HG03571 (cell line): ENCODE measurements around the gene RNF186.
"Not testable (repeated sequence)": the region's sequence is repeated elsewhere in the genome, so short reads cannot be mapped to it uniquely, and the experiment has no call there.

Source experiments
- ATAC-seq: cut with Tn5 transposase; IDR thresholded peaks from one replicate; pipeline ENCODE4 v1.9.1; 2021; ENCODE audit not compliant: unreplicated experiment

The RNF186 gene

GRCh38 chr1:19814681-19815503 lies at the start of gene RNF186:
Gene RNF186, minus strand, starts transcription at chr1:19815283. Its CDS starts 182 bp downstream, at chr1:19815101.
- no peak for ATAC-seq

- no peak for ATAC-seq
These were observed 49.6 kb upstream of the RNF186 start for GRCh38 chr1:19864570-19865160.

- ATAC-seq, result no peak
These were observed 47.9 kb upstream of the RNF186 start for GRCh38 chr1:19862944-19863343.

GRCh38 chr1:19861842-19862530 lies 46.9 kb upstream of the RNF186 start:
- ATAC-seq, result no peak

GRCh38 chr1:19861034-19861433 lies 46.0 kb upstream of the RNF186 start:
- no peak for ATAC-seq

GRCh38 chr1:19860418-19860817 lies 45.3 kb upstream of the RNF186 start:
- ATAC-seq, result no peak

- ATAC-seq, result no peak
These were observed 44.8 kb upstream of the RNF186 start for GRCh38 chr1:19859876-19860275.

GRCh38 chr1:19858893-19859292 lies 43.8 kb upstream of the RNF186 start:
- no peak for ATAC-seq

GRCh38 chr1:19854866-19855265 lies 39.8 kb upstream of the RNF186 start:
- no peak for ATAC-seq

GRCh38 chr1:19852036-19852435 lies 37.0 kb upstream of the RNF186 start:
- ATAC-seq, result no peak

- ATAC-seq, result no peak
These were observed 35.1 kb upstream of the RNF186 start for GRCh38 chr1:19850214-19850613.

GRCh38 chr1:19849307-19849706 lies 34.2 kb upstream of the RNF186 start:
- ATAC-seq, result not testable (repeated sequence)

- ATAC-seq, result not testable (repeated sequence)
These were observed 32.3 kb upstream of the RNF186 start for GRCh38 chr1:19847334-19847733.

GRCh38 chr1:19846338-19846737 lies 31.3 kb upstream of the RNF186 start:
- no peak for ATAC-seq

GRCh38 chr1:19845555-19845954 lies 30.5 kb upstream of the RNF186 start:
- no peak for ATAC-seq

- ATAC-seq, result no peak
These were observed 29.8 kb upstream of the RNF186 start for GRCh38 chr1:19844731-19845495.

GRCh38 chr1:19840228-19840627 lies 25.1 kb upstream of the RNF186 start:
- ATAC-seq, result no peak

GRCh38 chr1:19837866-19838265 lies 22.8 kb upstream of the RNF186 start:
- no peak for ATAC-seq

GRCh38 chr1:19835578-19835977 lies 20.5 kb upstream of the RNF186 start:
- no peak for ATAC-seq

GRCh38 chr1:19831441-19831840 lies 16.4 kb upstream of the RNF186 start:
- no peak for ATAC-seq

- no peak for ATAC-seq
These were observed 13.5 kb upstream of the RNF186 start for GRCh38 chr1:19828546-19828945.
